HUES64 (cell line): ENCODE data around the gene ERMAP.
"Not testable (repeated sequence)": the region's sequence is repeated elsewhere in the genome, so short reads cannot be mapped to it uniquely, and the experiment has no call there.

Experiments used
- H3K27ac ChIP-seq: 2 replicates; pipeline ENCODE4 v1.7.0; 2013; ENCODE audit warnings: low read depth, low read length, inconsistent platforms
- H3K27me3 ChIP-seq: 2 replicates; pipeline ENCODE4 v1.6.1; 2013; ENCODE audit warnings: mild to moderate bottlenecking, low read length; ENCODE audit not compliant: insufficient read depth
- H3K36me3 ChIP-seq: 2 replicates; pipeline ENCODE4 v1.6.1; 2013; ENCODE audit warnings: mild to moderate bottlenecking, low read length; ENCODE audit not compliant: insufficient read depth
- H3K4me1 ChIP-seq: 2 replicates; pipeline ENCODE4 v1.6.1; 2013; ENCODE audit warnings: mild to moderate bottlenecking, low read length, moderate library complexity; ENCODE audit not compliant: insufficient read depth
- H3K4me3 ChIP-seq: 2 replicates; pipeline ENCODE4 v1.5.1; 2013; ENCODE audit warnings: mild to moderate bottlenecking, low read length, moderate library complexity
- H3K9ac ChIP-seq: 2 replicates; pipeline ENCODE4 v1.6.1; 2013; ENCODE audit warnings: mild to moderate bottlenecking, low read depth, low read length
- H3K9me3 ChIP-seq: 2 replicates; pipeline ENCODE4 v1.6.1; 2013; ENCODE audit warnings: low read depth, low read length; ENCODE audit not compliant: insufficient read depth
- WGBS: fragments of 150-250, 120-280 bp; methylation state at CpG from one replicate; pipeline ENCODE4 v1.1.7; 2013; ENCODE audit warnings: missing lambda C conversion rate; 5-methylcytosine and 5-hydroxymethylcytosine counted together

The ERMAP gene

GRCh38 chr1:42846257-42847110 lies 29.6 kb downstream of the ERMAP start, which contains the start of gene ZNF691:
TSS of gene ZNF691 (plus strand) at chr1:42846613. CDS start at chr1:42849659, 3,046 bp downstream.
- peaks cover 31% of the 10 kb centered on the region for H3K36me3 ChIP-seq

DNA sequence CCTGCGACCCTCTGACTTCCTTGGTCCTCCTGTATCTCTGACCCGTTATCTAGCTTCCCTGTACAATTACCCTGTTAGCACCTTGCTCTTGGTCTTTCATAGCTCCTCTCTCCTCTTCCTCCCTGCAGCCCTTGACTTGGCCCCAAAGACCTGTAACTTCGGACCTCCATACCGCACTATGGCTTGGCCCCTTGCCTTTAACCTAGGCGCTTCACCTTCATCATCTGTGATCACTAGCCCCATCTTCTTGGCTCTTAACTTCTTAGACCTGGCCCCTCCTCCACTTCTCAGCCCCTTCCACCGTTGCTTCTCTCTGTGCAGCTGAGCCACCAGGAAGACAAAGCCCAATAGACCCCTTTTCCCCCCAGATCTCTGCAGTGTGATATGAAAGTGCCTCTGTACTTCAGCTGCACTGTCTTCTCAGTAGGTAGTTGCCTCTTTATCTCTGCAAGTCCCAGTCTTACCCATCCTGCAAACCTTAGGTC lies 30.2 kb downstream of the ERMAP start:
- Histone ChIP-seq H3K9ac (peak overlapping the region; percentile 82), H3K4me3 (peak overlapping the region; percentile 87), H3K27ac (no peak overlapping the region), H3K36me3 (peaks cover 35% of the 10 kb centered on the region), H3K9me3 (no peaks in the 10 kb centered on the region), H3K27me3 (no peaks in the 10 kb centered on the region), H3K4me1 (peaks cover 20% of the 10 kb centered on the region)
- 7% methylated on average over 6 of the region's 6 CpGs for WGBS

More at GRCh38 chr1:42846257-42847110, 29.6 kb downstream of the ERMAP start, which contains the start of gene ZNF691:
- H3K4me1 ChIP-seq = peaks cover 20% of the 10 kb centered on the region
- H3K27me3 ChIP-seq = no peaks in the 10 kb centered on the region
- H3K4me3 ChIP-seq = peak within 1 kb of the TSS; percentile 87
- peak within 1 kb of the TSS; percentile 82 for H3K9ac ChIP-seq
- under 1% methylated on average over 50 of the region's 50 CpGs for WGBS
- no peaks in the 10 kb centered on the region for H3K9me3 ChIP-seq
- H3K27ac ChIP-seq = no peak within 1 kb of the TSS

DNA sequence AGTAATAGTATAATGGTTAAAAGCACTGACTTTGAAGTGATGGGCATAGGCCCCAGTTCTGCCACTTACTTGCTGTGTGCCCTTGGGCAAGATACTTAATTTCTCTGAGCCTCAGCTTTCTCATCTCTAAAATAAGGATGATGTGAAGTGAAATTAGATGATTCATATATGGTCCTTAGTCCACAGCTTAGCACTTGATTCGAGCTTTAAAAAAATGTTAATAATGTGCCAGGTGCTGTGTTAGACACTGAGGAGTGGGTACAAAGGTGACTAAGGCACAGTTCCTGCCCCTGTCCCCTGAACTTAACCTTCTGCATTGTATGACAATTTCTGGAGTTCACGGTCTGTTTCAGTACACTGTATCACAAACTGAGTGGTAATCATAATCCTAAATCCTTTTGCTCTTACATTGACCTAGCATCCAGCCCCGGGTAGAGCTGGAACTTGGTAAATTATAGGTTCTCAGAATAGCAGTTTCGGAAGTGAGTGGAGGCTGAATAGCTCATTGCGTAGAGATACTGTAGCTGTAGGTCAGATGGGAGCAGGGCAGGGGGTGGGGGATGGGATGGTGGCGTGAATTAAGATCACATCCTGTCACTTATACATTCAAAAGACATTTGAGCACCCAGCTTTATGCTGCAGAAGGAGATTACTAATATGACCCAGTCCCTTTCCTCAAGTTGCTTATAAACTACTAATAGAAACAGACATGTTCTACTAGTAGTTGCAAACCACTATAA lies 31.0 kb downstream of the ERMAP start:
- 55% methylated on average over 5 of the region's 6 CpGs for WGBS
- Histone ChIP-seq H3K9ac (no peak overlapping the region), H3K4me3 (peak overlapping the region; percentile 87), H3K4me1 (peaks cover 20% of the 10 kb centered on the region), H3K27ac (no peak overlapping the region), H3K36me3 (peaks cover 41% of the 10 kb centered on the region), H3K9me3 (no peaks in the 10 kb centered on the region), H3K27me3 (no peaks in the 10 kb centered on the region)

- WGBS = 98% methylated on average over 2 of the region's 2 CpGs
- no peaks in the 10 kb centered on the region for H3K27me3 ChIP-seq
- H3K4me1 ChIP-seq = peaks cover 20% of the 10 kb centered on the region
- peaks cover 41% of the 10 kb centered on the region for H3K36me3 ChIP-seq
- no peaks in the 10 kb centered on the region for H3K9me3 ChIP-seq
- H3K9ac ChIP-seq = no peak overlapping the region
- no peak overlapping the region for H3K27ac ChIP-seq
- no peak overlapping the region for H3K4me3 ChIP-seq
These were observed 32.1 kb downstream of the ERMAP start for GRCh38 chr1:42848823-42849537.

DNA sequence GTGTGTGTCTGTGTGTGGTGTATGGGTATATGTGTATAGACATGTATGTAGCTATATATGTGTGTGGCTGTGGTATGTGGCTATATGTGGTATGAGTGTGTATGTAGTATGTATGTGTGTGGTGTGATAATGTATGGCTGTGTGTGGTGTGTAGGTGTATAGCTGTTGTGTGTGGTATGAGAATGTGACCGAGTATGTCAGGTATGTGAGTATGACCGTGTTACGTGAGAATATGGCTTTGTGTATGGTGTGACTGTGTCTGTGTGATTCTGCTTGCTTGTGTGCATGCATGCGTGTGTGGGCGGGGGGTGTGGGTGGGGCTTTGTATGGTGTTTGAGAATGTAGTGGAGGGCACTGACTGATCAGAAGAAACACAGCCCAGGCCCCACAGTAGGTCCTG lies 33.0 kb downstream of the ERMAP start:
- peaks cover 20% of the 10 kb centered on the region for H3K4me1 ChIP-seq
- no peaks in the 10 kb centered on the region for H3K27me3 ChIP-seq
- H3K9me3 ChIP-seq = no peaks in the 10 kb centered on the region
- H3K36me3 ChIP-seq = peaks cover 41% of the 10 kb centered on the region
- H3K27ac ChIP-seq = no peak overlapping the region
- 90% methylated on average over 5 of the region's 5 CpGs for WGBS
- no peak overlapping the region for H3K9ac ChIP-seq
- H3K4me3 ChIP-seq = no peak overlapping the region

DNA sequence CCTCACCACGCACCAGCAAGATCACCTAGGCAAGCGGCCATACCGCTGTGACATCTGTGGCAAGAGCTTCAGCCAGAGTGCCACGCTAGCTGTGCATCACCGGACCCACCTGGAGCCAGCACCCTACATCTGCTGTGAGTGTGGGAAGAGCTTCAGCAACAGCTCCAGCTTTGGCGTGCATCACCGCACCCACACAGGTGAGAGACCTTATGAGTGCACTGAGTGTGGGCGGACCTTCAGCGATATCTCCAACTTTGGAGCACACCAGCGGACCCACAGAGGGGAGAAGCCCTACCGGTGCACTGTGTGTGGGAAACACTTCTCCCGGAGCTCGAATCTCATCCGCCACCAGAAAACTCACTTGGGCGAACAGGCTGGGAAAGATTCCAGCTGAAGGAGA lies 34.5 kb downstream of the ERMAP start:
- WGBS = 98% methylated on average over 15 of the region's 15 CpGs
- Histone ChIP-seq H3K9ac (no peak overlapping the region), H3K27me3 (no peaks in the 10 kb centered on the region), H3K4me1 (peaks cover 13% of the 10 kb centered on the region), H3K4me3 (no peak overlapping the region), H3K27ac (no peak overlapping the region), H3K9me3 (no peaks in the 10 kb centered on the region), H3K36me3 (peaks cover 41% of the 10 kb centered on the region)

DNA sequence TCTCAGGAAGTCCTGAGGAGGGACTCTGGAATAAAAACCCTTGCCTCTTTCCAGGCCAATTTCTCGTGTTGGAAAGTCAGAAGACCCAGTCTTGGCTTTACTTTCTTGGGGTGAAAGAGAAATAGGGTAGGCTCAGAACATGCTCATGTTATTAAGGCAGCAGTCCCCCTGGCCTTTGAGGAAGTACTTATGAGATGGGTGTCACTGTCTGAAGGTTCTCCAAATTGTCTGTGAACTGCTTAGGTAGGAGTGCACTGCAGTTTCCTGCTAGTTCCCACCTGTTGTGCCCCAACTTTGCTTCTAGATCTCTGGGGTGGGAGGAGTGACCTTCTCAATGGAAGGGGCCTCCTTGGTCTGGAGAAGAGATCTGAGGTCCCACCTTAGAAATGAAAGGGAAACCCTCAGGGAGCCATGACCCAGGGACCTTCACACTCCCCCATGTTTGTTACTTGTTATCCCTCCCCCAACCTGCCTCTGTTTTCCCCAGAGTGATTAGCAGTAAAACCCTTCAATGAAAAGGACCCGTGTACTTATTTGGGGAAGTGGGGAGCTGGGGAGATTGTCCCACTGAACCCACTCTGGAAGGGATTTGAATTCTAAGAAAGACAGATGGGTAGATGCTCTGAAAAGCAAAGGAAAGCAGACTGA lies 35.2 kb downstream of the ERMAP start:
- 84% methylated on average over 2 of the region's 2 CpGs for WGBS
- Histone ChIP-seq H3K4me1 (peaks cover 13% of the 10 kb centered on the region), H3K27ac (no peak overlapping the region), H3K36me3 (peaks cover 41% of the 10 kb centered on the region), H3K4me3 (no peak overlapping the region), H3K9ac (no peak overlapping the region), H3K27me3 (no peaks in the 10 kb centered on the region), H3K9me3 (no peaks in the 10 kb centered on the region; the same call in 1 of the 2 replicates)

- Histone ChIP-seq H3K27ac (no peak overlapping the region), H3K4me1 (peaks cover 9% of the 10 kb centered on the region), H3K9me3 (no peaks in the 10 kb centered on the region; the same call in 1 of the 2 replicates), H3K27me3 (no peaks in the 10 kb centered on the region), H3K9ac (no peak overlapping the region), H3K36me3 (peaks cover 41% of the 10 kb centered on the region), H3K4me3 (no peak overlapping the region)
- 0% methylated on average over 1 of the region's 2 CpGs for WGBS
These were observed 35.7 kb downstream of the ERMAP start for GRCh38 chr1:42852608-42852980.

GRCh38 chr1:42853116-42853884 lies 36.4 kb downstream of the ERMAP start:
- Histone ChIP-seq H3K27ac (no peak overlapping the region), H3K9me3 (no peaks in the 10 kb centered on the region; the same call in 1 of the 2 replicates), H3K36me3 (peaks cover 41% of the 10 kb centered on the region), H3K27me3 (no peaks in the 10 kb centered on the region), H3K9ac (no peak overlapping the region), H3K4me1 (peaks cover 2% of the 10 kb centered on the region), H3K4me3 (no peak overlapping the region)
- 92% methylated on average over 6 of the region's 6 CpGs for WGBS

DNA sequence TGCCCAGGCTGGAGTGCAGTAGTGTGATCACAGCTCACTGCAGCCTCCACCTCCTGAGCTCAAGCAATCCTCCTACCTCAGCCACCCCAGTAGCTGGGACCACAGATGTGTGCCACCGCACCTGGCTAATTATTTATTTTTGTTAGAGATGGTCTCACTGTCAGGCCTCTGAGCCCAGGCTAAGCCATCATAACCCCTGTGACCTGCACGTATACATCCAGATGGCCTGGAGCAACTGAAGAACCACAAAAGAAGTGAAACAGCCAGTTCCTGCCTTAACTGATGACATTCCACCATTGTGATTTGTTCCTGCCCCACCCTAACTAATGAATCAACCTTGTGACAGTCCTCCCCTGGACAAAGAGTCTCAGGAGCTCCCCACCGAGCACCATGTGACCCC lies 39.6 kb downstream of the ERMAP start:
- WGBS = 93% methylated on average over 3 of the region's 3 CpGs
- H3K36me3 ChIP-seq = peaks cover 12% of the 10 kb centered on the region

More for the DNA sequence above, 39.6 kb downstream of the ERMAP start:
- H3K9ac ChIP-seq, H3K27me3 ChIP-seq, H3K9me3 ChIP-seq, H3K27ac ChIP-seq, H3K4me1 ChIP-seq, H3K4me3 ChIP-seq: not testable (repeated sequence)
